Activated CD4-positive, alpha-beta T cell treated with anti-CD3 and anti-CD28 coated beads, Interleukin-2, amount 10 ng/mL, durations not matched to agents 24 days and 14 days (primary cell): Measurements from ENCODE around the gene UBR4. TPM values are rescaled to one million over a fixed set of nuclear protein-coding genes. Genes with fewer than 3 reads are reported as not detected.
A peak's percentile ranks its signal among the peaks of the same experiment; 100 is the strongest.
"Not testable (repeated sequence)": the region's sequence is repeated elsewhere in the genome, so short reads cannot be mapped to it uniquely, and the experiment has no call there.

Source experiments
- DNase-seq: peaks from one replicate; pipeline ENCODE4 v3.0.0; 2022
- H3K27ac Mint-ChIP-seq: one replicate; pipeline ENCODE4 v1.8.0; 2022; ENCODE audit warnings: mild to moderate bottlenecking, mixed read lengths
- H3K27me3 Mint-ChIP-seq: one replicate; pipeline ENCODE4 v1.8.0; 2022; ENCODE audit warnings: mixed read lengths
- H3K36me3 Mint-ChIP-seq: one replicate; pipeline ENCODE4 v1.8.0; 2022; ENCODE audit warnings: low read depth, mild to moderate bottlenecking, mixed read lengths
- H3K4me1 Mint-ChIP-seq: one replicate; pipeline ENCODE4 v1.8.0; 2021; ENCODE audit warnings: mixed read lengths
- H3K4me3 Mint-ChIP-seq: one replicate; pipeline ENCODE4 v1.8.0; 2022; ENCODE audit warnings: mild to moderate bottlenecking, moderate library complexity, mixed read lengths
- H3K9me3 Mint-ChIP-seq: one replicate; pipeline ENCODE4 v1.8.0; 2021; ENCODE audit warnings: mixed read lengths
- intact Hi-C: fragments of 100-400 bp; cut with micrococcal nuclease; formaldehyde crosslinking; loops from one replicate; pipeline ENCODE4 v1.15.1; 2023
- total RNA-seq: library from RNA; stranded (reverse); gene quantifications from 2 replicates; pipeline ENCODE4 v1.2.3, GENCODE V29; 2022

Gene UBR4
- total RNA-seq, 1 donor from 2014 or later = 162 TPM

- H3K4me1 Mint-ChIP-seq, H3K27me3 Mint-ChIP-seq, H3K9me3 Mint-ChIP-seq, DNase-seq, H3K27ac Mint-ChIP-seq, H3K4me3 Mint-ChIP-seq, intact Hi-C loops: not testable (repeated sequence)
- H3K36me3 Mint-ChIP-seq = peaks cover 59% of the 10 kb centered on the region
Measured at GRCh38 chr1:19231736-19232523, 21.9 kb upstream of the UBR4 start.

GRCh38 chr1:19229828-19230325 is 19.8 kb upstream of the UBR4 start:
- Mint-ChIP-seq H3K9me3 (no peaks in the 10 kb centered on the region), H3K36me3 (peaks cover 68% of the 10 kb centered on the region), H3K4me1 (peaks cover 2% of the 10 kb centered on the region), H3K27me3 (no peaks in the 10 kb centered on the region), H3K27ac (peak overlapping the region; percentile 26), H3K4me3 (no peak overlapping the region)
- intact Hi-C loops = no loop called here
- no peak for DNase-seq

GRCh38 chr1:19229229-19229628 is 19.2 kb upstream of the UBR4 start:
- Mint-ChIP-seq H3K36me3 (peaks cover 70% of the 10 kb centered on the region), H3K4me1 (peaks cover 2% of the 10 kb centered on the region), H3K4me3 (no peak overlapping the region), H3K27me3 (no peaks in the 10 kb centered on the region), H3K27ac (no peak overlapping the region), H3K9me3 (no peaks in the 10 kb centered on the region)
- DNase-seq = no peak
- intact Hi-C loops = no loop called here

GRCh38 chr1:19222979-19223824 is 13.1 kb upstream of the UBR4 start:
- Mint-ChIP-seq H3K36me3 (peaks cover 84% of the 10 kb centered on the region), H3K9me3 (no peaks in the 10 kb centered on the region), H3K27me3 (no peaks in the 10 kb centered on the region), H3K27ac (peak overlapping the region; percentile 23), H3K4me1 (peaks cover 10% of the 10 kb centered on the region), H3K4me3 (no peak overlapping the region)
- DNase-seq = no peak
- intact Hi-C loops = no loop called here

- Mint-ChIP-seq H3K27ac (no peak overlapping the region), H3K4me3 (no peak overlapping the region), H3K27me3 (no peaks in the 10 kb centered on the region), H3K9me3 (no peaks in the 10 kb centered on the region), H3K36me3 (peaks cover 85% of the 10 kb centered on the region), H3K4me1 (peaks cover 13% of the 10 kb centered on the region)
- intact Hi-C loops = no loop called here
- no peak for DNase-seq
Measured at GRCh38 chr1:19222573-19222972, 12.5 kb upstream of the UBR4 start.

- no peaks in the 10 kb centered on the region for H3K9me3 Mint-ChIP-seq
- H3K4me1 Mint-ChIP-seq = peaks cover 11% of the 10 kb centered on the region
- intact Hi-C loops = no loop called here
- H3K27ac Mint-ChIP-seq = no peak overlapping the region
- no peak overlapping the region for H3K4me3 Mint-ChIP-seq
- H3K27me3 Mint-ChIP-seq = no peaks in the 10 kb centered on the region
- no peak for DNase-seq
- peaks cover 83% of the 10 kb centered on the region for H3K36me3 Mint-ChIP-seq
Measured at GRCh38 chr1:19220991-19221390, 10.9 kb upstream of the UBR4 start.

GRCh38 chr1:19220080-19220846 is 10.2 kb upstream of the UBR4 start:
- H3K27ac Mint-ChIP-seq = peak overlapping the region; percentile 62
- peaks cover 12% of the 10 kb centered on the region for H3K4me1 Mint-ChIP-seq
- intact Hi-C loops = no loop called here
- no peak for DNase-seq
- peaks cover 78% of the 10 kb centered on the region for H3K36me3 Mint-ChIP-seq
- H3K9me3 Mint-ChIP-seq = no peaks in the 10 kb centered on the region
- no peaks in the 10 kb centered on the region for H3K27me3 Mint-ChIP-seq
- no peak overlapping the region for H3K4me3 Mint-ChIP-seq

- H3K27me3 Mint-ChIP-seq = no peaks in the 10 kb centered on the region
- intact Hi-C loops = no loop called here
- no peaks in the 10 kb centered on the region for H3K9me3 Mint-ChIP-seq
- no peak overlapping the region for H3K4me3 Mint-ChIP-seq
- peaks cover 13% of the 10 kb centered on the region for H3K4me1 Mint-ChIP-seq
- peak overlapping the region; percentile 11 for H3K27ac Mint-ChIP-seq
- peaks cover 74% of the 10 kb centered on the region for H3K36me3 Mint-ChIP-seq
- no peak for DNase-seq
Measured at GRCh38 chr1:19219451-19219850, 9.4 kb upstream of the UBR4 start.

GRCh38 chr1:19216585-19216984 is 6.5 kb upstream of the UBR4 start:
- H3K9me3 Mint-ChIP-seq, DNase-seq, H3K4me3 Mint-ChIP-seq, H3K27me3 Mint-ChIP-seq, intact Hi-C loops: not testable (repeated sequence)
- H3K4me1 Mint-ChIP-seq = peaks cover 31% of the 10 kb centered on the region
- peak overlapping the region; percentile 3 for H3K27ac Mint-ChIP-seq
- H3K36me3 Mint-ChIP-seq = peaks cover 66% of the 10 kb centered on the region

GRCh38 chr1:19213580-19213979 is 3.5 kb upstream of the UBR4 start:
- Mint-ChIP-seq H3K4me3 (no peak overlapping the region), H3K4me1 (peaks cover 33% of the 10 kb centered on the region), H3K27ac (no peak overlapping the region), H3K27me3 (no peaks in the 10 kb centered on the region), H3K36me3 (peaks cover 51% of the 10 kb centered on the region), H3K9me3 (no peaks in the 10 kb centered on the region)
- intact Hi-C loops = loop anchor here (5.0 kb wide), 1 partner anchor 46 kb away; no protein-coding TSS in a partner anchor
- DNase-seq = no peak

GRCh38 chr1:19212167-19212566 is 2.1 kb upstream of the UBR4 start:
- intact Hi-C loops = loop anchor here (5.0 kb wide), 1 partner anchor 45 kb away; no protein-coding TSS in a partner anchor
- Mint-ChIP-seq H3K36me3 (peaks cover 44% of the 10 kb centered on the region), H3K27ac (peak overlapping the region; percentile 57), H3K27me3 (no peaks in the 10 kb centered on the region), H3K4me1 (peaks cover 39% of the 10 kb centered on the region), H3K9me3 (no peaks in the 10 kb centered on the region), H3K4me3 (peak overlapping the region; percentile 97)
- no peak for DNase-seq

- peak; percentile 59 for DNase-seq
- intact Hi-C loops = loop anchor here (1.0 to 5.0 kb wide), 2 partner anchors 40 to 44 kb away; partner anchors contain the start of genes EMC1 and MRTO4
- Mint-ChIP-seq H3K4me1 (peaks cover 45% of the 10 kb centered on the region), H3K27ac (peak overlapping the region; percentile 94), H3K9me3 (no peaks in the 10 kb centered on the region), H3K36me3 (peaks cover 44% of the 10 kb centered on the region), H3K4me3 (peak overlapping the region; percentile 97), H3K27me3 (no peaks in the 10 kb centered on the region)
Measured at GRCh38 chr1:19210772-19211549, 895 bp upstream of the UBR4 start.
